Measurements from ENCODE around the gene PXDN. TPM values are rescaled to one million over a fixed set of nuclear protein-coding genes. Genes with fewer than 3 reads are reported as not detected.

The PXDN gene
- total RNA-seq, 2 donors from 2014 or later: 9.5 to 20.0 TPM

DNA sequence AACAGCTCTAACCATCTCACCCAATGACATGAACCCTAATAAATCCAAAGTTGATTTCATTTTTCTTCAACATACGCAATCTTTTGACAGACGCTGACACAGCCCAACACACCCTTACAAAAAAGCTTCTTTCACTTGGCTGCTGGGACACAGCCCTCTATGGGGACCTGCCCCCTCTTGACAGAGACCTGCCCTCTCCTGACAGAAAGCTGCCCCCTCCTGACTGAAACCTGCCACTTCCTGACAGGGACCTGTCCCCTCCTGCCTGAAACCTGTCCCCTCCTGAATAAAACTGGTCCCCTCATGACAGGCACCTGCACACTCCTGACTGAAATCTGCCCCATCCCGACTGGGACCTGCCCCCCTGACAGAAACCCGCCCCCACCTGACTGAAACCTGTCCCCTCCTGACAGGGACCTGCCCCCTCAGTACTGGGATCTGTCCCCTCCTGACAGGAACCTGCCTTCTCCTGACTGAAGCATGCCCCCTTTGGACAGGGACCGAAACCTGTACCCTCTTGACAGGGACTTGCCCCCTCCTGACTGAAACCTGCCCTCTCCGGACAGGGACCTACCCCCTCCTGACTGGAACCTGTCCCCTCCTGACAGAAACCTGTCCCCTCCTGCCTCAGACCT lies 87.9 kb downstream of the PXDN start:
- Histone ChIP-seq H3K4me3 (no peak overlapping the region), H3K36me3 (no peaks in the 10 kb centered on the region), H3K27me3 (no peaks in the 10 kb centered on the region), H3K27ac (no peak overlapping the region), H3K9me3 (no peaks in the 10 kb centered on the region), H3K4me1 (no peaks in the 10 kb centered on the region), H3K9ac (ENCODE audit: low read depth in 2 of 2, low read length in 2 of 2) (no peak overlapping the region)
- TF ChIP-seq, protein P1, sequence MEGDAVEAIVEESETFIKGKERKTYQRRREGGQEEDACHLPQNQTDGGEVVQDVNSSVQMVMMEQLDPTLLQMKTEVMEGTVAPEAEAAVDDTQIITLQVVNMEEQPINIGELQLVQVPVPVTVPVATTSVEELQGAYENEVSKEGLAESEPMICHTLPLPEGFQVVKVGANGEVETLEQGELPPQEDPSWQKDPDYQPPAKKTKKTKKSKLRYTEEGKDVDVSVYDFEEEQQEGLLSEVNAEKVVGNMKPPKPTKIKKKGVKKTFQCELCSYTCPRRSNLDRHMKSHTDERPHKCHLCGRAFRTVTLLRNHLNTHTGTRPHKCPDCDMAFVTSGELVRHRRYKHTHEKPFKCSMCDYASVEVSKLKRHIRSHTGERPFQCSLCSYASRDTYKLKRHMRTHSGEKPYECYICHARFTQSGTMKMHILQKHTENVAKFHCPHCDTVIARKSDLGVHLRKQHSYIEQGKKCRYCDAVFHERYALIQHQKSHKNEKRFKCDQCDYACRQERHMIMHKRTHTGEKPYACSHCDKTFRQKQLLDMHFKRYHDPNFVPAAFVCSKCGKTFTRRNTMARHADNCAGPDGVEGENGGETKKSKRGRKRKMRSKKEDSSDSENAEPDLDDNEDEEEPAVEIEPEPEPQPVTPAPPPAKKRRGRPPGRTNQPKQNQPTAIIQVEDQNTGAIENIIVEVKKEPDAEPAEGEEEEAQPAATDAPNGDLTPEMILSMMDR (IDR thresholded peaks at IDR 0.05): no peak
- intact Hi-C loops (cut with DNase I): loop anchor here (5.0 kb wide), 1 partner anchor 54 kb away; no protein-coding TSS in a partner anchor
- no peak for DNase-seq

DNA sequence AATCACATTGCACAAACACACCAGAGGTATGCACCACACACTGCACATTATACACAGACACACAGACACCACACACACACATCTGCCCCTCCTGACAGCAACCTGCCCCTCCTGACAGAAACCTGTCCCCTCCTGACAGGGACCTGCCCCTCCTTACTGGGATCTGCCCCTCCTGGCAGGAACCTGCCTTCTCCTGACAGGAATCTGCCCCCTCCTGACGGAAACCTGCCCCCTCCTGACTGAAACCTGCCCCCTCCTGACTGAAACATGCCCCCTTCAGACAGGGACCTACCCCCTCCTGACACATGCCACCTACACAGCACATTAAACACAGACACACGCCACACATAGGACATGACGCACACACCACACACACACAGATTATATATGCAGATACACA lies 88.9 kb downstream of the PXDN start:
- TF ChIP-seq, protein P1 (IDR thresholded peaks at IDR 0.05): no peak
- intact Hi-C loops (cut with DNase I): loop anchor here (5.0 kb wide), 1 partner anchor 53 kb away; no protein-coding TSS in a partner anchor
- Histone ChIP-seq H3K36me3 (no peaks in the 10 kb centered on the region), H3K4me1 (no peaks in the 10 kb centered on the region), H3K9me3 (no peaks in the 10 kb centered on the region), H3K9ac (ENCODE audit: low read depth in 2 of 2, low read length in 2 of 2) (no peak overlapping the region), H3K4me3 (no peak overlapping the region), H3K27me3 (no peaks in the 10 kb centered on the region), H3K27ac (no peak overlapping the region)
- no peak for DNase-seq

DNA sequence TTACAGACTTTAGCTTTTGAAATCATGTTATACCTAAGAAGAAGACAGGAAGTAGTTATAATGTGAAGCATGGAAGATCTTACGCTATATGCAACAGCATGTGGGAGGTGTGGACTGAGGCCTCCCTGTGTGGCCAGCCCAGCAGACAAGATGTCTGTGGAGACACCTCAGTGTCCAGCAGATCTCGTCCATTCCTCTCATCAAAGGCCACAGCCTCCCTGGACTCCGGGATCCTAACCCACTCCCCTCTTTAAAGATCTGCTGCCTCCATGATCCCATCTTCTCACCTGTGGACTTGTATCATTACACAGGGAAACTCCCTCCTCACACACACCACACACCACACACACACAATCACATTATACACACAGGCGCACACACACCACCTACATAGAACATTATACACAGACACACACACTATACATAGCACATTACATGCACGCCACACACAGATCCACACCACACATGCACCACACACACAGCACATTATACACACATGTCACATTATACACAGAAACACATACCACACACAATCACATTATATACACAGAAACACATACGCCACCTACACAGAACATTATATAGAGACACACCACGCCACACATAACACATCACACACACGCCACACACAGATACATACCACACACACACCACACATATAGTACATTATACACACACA lies 89.5 kb downstream of the PXDN start:
- no peaks in the 10 kb centered on the region for H3K27me3 ChIP-seq
- H3K9ac ChIP-seq (ENCODE audit: low read depth in 2 of 2, low read length in 2 of 2): no peak overlapping the region
- no peaks in the 10 kb centered on the region for H3K9me3 ChIP-seq
- TF ChIP-seq, protein P1 (IDR thresholded peaks at IDR 0.05): no peak
- no peaks in the 10 kb centered on the region for H3K36me3 ChIP-seq
- no peak for DNase-seq
- no peak overlapping the region for H3K27ac ChIP-seq
- intact Hi-C loops (cut with DNase I): loop anchor here (5.0 kb wide), 1 partner anchor 53 kb away; no protein-coding TSS in a partner anchor
- no peaks in the 10 kb centered on the region for H3K4me1 ChIP-seq
- no peak overlapping the region for H3K4me3 ChIP-seq

DNA sequence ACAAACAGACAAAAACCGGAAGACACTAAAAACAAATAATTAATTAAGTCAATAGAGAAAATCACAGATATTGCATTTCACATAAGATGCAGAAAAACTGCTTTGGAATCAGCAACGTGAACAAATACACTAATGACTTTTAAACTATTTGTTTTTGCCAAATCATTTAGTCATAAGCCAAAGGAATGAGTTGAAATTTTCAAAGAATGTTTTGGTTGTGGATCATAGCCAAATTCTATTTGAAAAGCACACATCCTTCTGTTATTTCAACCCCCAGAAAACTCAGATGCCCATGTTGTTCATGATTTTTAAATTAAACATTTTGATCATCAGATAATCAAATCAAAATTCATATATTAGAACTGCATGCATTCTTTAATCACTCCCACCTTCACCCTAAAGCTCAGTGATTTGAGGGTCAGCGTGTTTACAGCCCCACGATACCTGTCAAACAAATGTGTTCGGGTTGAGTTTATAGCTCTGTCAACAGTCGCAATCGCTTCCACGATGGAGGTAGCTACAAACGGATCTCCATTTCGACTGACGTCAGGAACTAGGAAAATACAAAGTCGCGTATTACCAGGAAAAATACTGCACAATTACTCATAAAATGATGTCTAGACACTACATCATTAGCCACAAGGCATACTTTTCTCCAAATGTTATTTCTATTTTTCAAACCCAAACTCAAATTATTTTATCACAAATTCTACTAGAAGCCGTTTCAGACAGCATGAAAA lies 90.2 kb downstream of the PXDN start:
- no peak overlapping the region for H3K4me3 ChIP-seq
- TF ChIP-seq, protein P1 (IDR thresholded peaks at IDR 0.05): no peak
- no peaks in the 10 kb centered on the region for H3K27me3 ChIP-seq
- no peaks in the 10 kb centered on the region for H3K36me3 ChIP-seq
- H3K9me3 ChIP-seq: no peaks in the 10 kb centered on the region
- no peak for DNase-seq
- H3K27ac ChIP-seq: no peak overlapping the region
- no peaks in the 10 kb centered on the region for H3K4me1 ChIP-seq
- intact Hi-C loops (cut with DNase I): no loop called here
- no peak overlapping the region for H3K9ac ChIP-seq (ENCODE audit: low read depth in 2 of 2, low read length in 2 of 2)

DNA sequence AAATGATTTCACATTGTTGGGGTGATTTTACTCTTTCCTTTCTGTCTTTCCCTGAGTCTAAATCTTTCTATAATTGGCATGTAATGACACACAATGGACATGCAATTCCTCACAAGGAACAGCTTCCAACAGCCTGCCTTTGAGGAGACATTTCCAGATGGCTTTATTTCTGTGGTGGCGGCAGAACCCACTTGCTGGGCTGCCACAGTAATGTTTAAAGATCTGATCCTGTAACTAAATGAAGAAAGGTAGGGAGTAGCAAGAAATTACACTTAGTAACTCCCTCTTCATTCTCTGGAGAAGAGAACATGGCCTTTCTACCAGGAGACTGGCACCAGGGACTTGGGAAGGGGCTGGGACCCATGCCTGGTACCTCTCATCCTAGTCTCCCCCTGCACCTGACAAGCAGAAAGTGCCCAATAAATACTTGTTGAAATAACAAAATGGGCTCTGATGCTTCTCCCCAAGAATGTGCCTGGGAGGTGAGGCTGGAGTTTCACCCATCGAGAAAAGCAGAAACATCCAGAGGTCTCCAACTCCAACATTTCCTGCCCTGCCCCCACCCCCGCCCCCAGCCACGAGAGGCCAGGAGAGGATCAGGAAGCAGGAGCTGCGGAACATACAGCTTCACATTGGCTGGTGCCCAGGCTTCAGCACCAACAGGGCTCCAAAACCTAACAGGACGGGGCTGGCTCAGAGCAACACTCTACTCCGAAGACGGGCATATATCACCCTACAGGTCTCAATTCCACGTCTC lies 92.1 kb downstream of the PXDN start:
- TF ChIP-seq, protein P1 (IDR thresholded peaks at IDR 0.05): no peak
- H3K27me3 ChIP-seq: no peaks in the 10 kb centered on the region
- no peaks in the 10 kb centered on the region for H3K36me3 ChIP-seq
- no peak overlapping the region for H3K27ac ChIP-seq
- intact Hi-C loops (cut with DNase I): no loop called here
- no peaks in the 10 kb centered on the region for H3K9me3 ChIP-seq
- H3K9ac ChIP-seq (ENCODE audit: low read depth in 2 of 2, low read length in 2 of 2): no peak overlapping the region
- no peaks in the 10 kb centered on the region for H3K4me1 ChIP-seq
- DNase-seq: no peak
- H3K4me3 ChIP-seq: no peak overlapping the region
